ENCODE measurements around the gene GLDN. TPM values are rescaled to one million over a fixed set of nuclear protein-coding genes. Genes with fewer than 3 reads are reported as not detected.

The GLDN gene
- total RNA-seq, 1 experiment from 2014 or later: 0.77 TPM

GRCh38 chr15:51398626-51399025, 57.2 kb downstream of the GLDN start:
- TF ChIP-seq NFE2L1 (CRISPR knock-in tag; IDR thresholded peaks at IDR 0.05): no peak
- TF ChIP-seq FOXP4 (CRISPR knock-in tag; IDR thresholded peaks at IDR 0.05): no peak
- no peak for TF ChIP-seq TEAD1 (CRISPR knock-in tag; IDR thresholded peaks at IDR 0.05)
- no peak for TF ChIP-seq NR2C2 (CRISPR knock-in tag; IDR thresholded peaks at IDR 0.05)
- no peak for TF ChIP-seq SMAD4 (CRISPR knock-in tag; IDR thresholded peaks at IDR 0.05)
- TF ChIP-seq FOXP1 (CRISPR knock-in tag; IDR thresholded peaks at IDR 0.05; ENCODE audit: borderline replicate concordance): no peak
- no peak for TF ChIP-seq ZBTB21 (CRISPR knock-in tag; IDR thresholded peaks at IDR 0.05; ENCODE audit: borderline replicate concordance)
- no peak for TF ChIP-seq RELA (CRISPR knock-in tag; IDR thresholded peaks at IDR 0.05; ENCODE audit: borderline replicate concordance)
- TF ChIP-seq USF1 (CRISPR knock-in tag; IDR thresholded peaks at IDR 0.05): no peak
- no peak for TF ChIP-seq ZNF396 (CRISPR knock-in tag; IDR thresholded peaks at IDR 0.05; ENCODE audit: borderline replicate concordance)
- TF ChIP-seq ZBTB43 (CRISPR knock-in tag; IDR thresholded peaks at IDR 0.05): no peak
- no peak for TF ChIP-seq IRF1 (CRISPR knock-in tag; IDR thresholded peaks at IDR 0.05)
- TF ChIP-seq ZNF138 (CRISPR knock-in tag; conservative IDR thresholded peaks at IDR 0.05): no peak
- TF ChIP-seq ELF4 (CRISPR knock-in tag; IDR thresholded peaks at IDR 0.05; ENCODE audit: low read depth): no peak
- TF ChIP-seq STAT6 (CRISPR knock-in tag; conservative IDR thresholded peaks at IDR 0.05; ENCODE audit: low read depth): no peak
- no peak for TF ChIP-seq SMAD3 (CRISPR knock-in tag; IDR thresholded peaks at IDR 0.05; ENCODE audit: borderline replicate concordance)
- no peak for TF ChIP-seq OVOL2 (CRISPR knock-in tag; IDR thresholded peaks at IDR 0.05; ENCODE audit: borderline replicate concordance)
- TF ChIP-seq ZMAT4 (CRISPR knock-in tag; IDR thresholded peaks at IDR 0.05): no peak
- no peak for TF ChIP-seq KAT7 (CRISPR knock-in tag; IDR thresholded peaks at IDR 0.05; ENCODE audit: borderline replicate concordance)
- CTCF ChIA-PET: interaction anchor here (1.2 to 2.3 kb wide), 5 partner anchors 16 to 236 kb away, joined by 3 to 8 read pairs (median 6); no protein-coding TSS in a partner anchor

More at GRCh38 chr15:51398626-51399025, 57.2 kb downstream of the GLDN start:
- Mint-ChIP-seq H3K27me3 (ENCODE audit: low read depth) (peaks cover 3% of the 10 kb centered on the region; the same call in 1 of the 2 replicates), H3K27ac (no peak overlapping the region), H3K4me3 (no peak overlapping the region), H3K36me3 (no peaks in the 10 kb centered on the region), H3K4me1 (peaks cover 14% of the 10 kb centered on the region), H3K9me3 (no peaks in the 10 kb centered on the region)
- no peak for DNase-seq (ENCODE audit: low spot score)
- ATAC-seq: no peak
- POLR2A ChIA-PET: no interaction called here

Data from WTC11 (cell line).